Activated naive CD4-positive, alpha-beta T cell treated with anti-CD3 and anti-CD28 coated beads, Interleukin-2, amount 10 ng/mL, durations not matched to agents 7 days and 5 days (primary cell): ENCODE data around the gene WDR90.

Experiments
- CTCF ChIA-PET: fragments of 350-600 bp; sonication (Branson Sonifier 250); formaldehyde crosslinking; loops from one replicate; lab custom pipeline; 2021; ENCODE audit warnings: antibody characterized with exemption; lab: Charles Lee
- DNase-seq: peaks from one replicate; pipeline ENCODE4 v3.0.0-alpha.2; 2020
- H3K27ac Mint-ChIP-seq: one replicate; pipeline ENCODE4 v1.8.0; 2021; ENCODE audit warnings: mild to moderate bottlenecking, moderate library complexity, mixed read lengths
- H3K27me3 Mint-ChIP-seq: one replicate; pipeline ENCODE4 v1.8.0; 2021; ENCODE audit warnings: mild to moderate bottlenecking, mixed read lengths
- H3K36me3 Mint-ChIP-seq: one replicate; pipeline ENCODE4 v1.8.0; 2021; ENCODE audit warnings: mixed read lengths
- H3K4me1 Mint-ChIP-seq: one replicate; pipeline ENCODE4 v1.8.0; 2021; ENCODE audit warnings: mixed read lengths
- H3K4me3 Mint-ChIP-seq: one replicate; pipeline ENCODE4 v1.8.0; 2021; ENCODE audit warnings: mild to moderate bottlenecking, moderate library complexity, mixed read lengths
- H3K9me3 Mint-ChIP-seq: one replicate; pipeline ENCODE4 v1.8.0; 2021; ENCODE audit warnings: mixed read lengths

WDR90 gene

GRCh38 chr16:620700-621525 lies 28.3 kb upstream of the WDR90 start:
- H3K27ac Mint-ChIP-seq = no peak overlapping the region
- DNase-seq = no peak
- H3K27me3 Mint-ChIP-seq = no peaks in the 10 kb centered on the region
- no peak overlapping the region for H3K4me3 Mint-ChIP-seq
- no peaks in the 10 kb centered on the region for H3K36me3 Mint-ChIP-seq
- no peaks in the 10 kb centered on the region for H3K9me3 Mint-ChIP-seq
- H3K4me1 Mint-ChIP-seq = no peaks in the 10 kb centered on the region
- CTCF ChIA-PET = no interaction called here

- H3K27ac Mint-ChIP-seq = no peak overlapping the region
- CTCF ChIA-PET = no interaction called here
- H3K9me3 Mint-ChIP-seq = no peaks in the 10 kb centered on the region
Observed at GRCh38 chr16:621526-622105, 27.5 kb upstream of the WDR90 start.

GRCh38 chr16:622920-623280 lies 26.3 kb upstream of the WDR90 start:
- H3K4me3 Mint-ChIP-seq = no peak overlapping the region
- H3K36me3 Mint-ChIP-seq = no peaks in the 10 kb centered on the region

More at GRCh38 chr16:621526-622105, 27.5 kb upstream of the WDR90 start:
- Mint-ChIP-seq H3K4me1 (no peaks in the 10 kb centered on the region), H3K36me3 (no peaks in the 10 kb centered on the region), H3K4me3 (no peak overlapping the region), H3K27me3 (no peaks in the 10 kb centered on the region)
- no peak for DNase-seq

GRCh38 chr16:624526-625070 lies 24.6 kb upstream of the WDR90 start:
- peaks cover 3% of the 10 kb centered on the region for H3K36me3 Mint-ChIP-seq
- H3K4me3 Mint-ChIP-seq = no peak overlapping the region
- H3K27ac Mint-ChIP-seq = peak overlapping the region; percentile 50
- CTCF ChIA-PET = interaction anchor here (1.2 kb wide), 1 partner anchor 24 kb away, joined by 3 read pairs; no protein-coding TSS in a partner anchor
- H3K9me3 Mint-ChIP-seq = no peaks in the 10 kb centered on the region
- no peak for DNase-seq
- H3K4me1 Mint-ChIP-seq = no peaks in the 10 kb centered on the region
- no peaks in the 10 kb centered on the region for H3K27me3 Mint-ChIP-seq

More at GRCh38 chr16:622920-623280, 26.3 kb upstream of the WDR90 start:
- H3K27me3 Mint-ChIP-seq = no peaks in the 10 kb centered on the region
- no peak for DNase-seq
- no peak overlapping the region for H3K27ac Mint-ChIP-seq
- CTCF ChIA-PET = no interaction called here
- no peaks in the 10 kb centered on the region for H3K9me3 Mint-ChIP-seq
- no peaks in the 10 kb centered on the region for H3K4me1 Mint-ChIP-seq

GRCh38 chr16:625117-625976 lies 23.8 kb upstream of the WDR90 start:
- H3K4me1 Mint-ChIP-seq = no peaks in the 10 kb centered on the region
- H3K4me3 Mint-ChIP-seq = no peak overlapping the region
- peak overlapping the region; percentile 19 for H3K27ac Mint-ChIP-seq
- CTCF ChIA-PET = interaction anchor here (1.2 kb wide), 1 partner anchor 25 kb away, joined by 3 read pairs; no protein-coding TSS in a partner anchor
- H3K36me3 Mint-ChIP-seq = peaks cover 3% of the 10 kb centered on the region
- no peak for DNase-seq
- no peaks in the 10 kb centered on the region for H3K9me3 Mint-ChIP-seq
- H3K27me3 Mint-ChIP-seq = no peaks in the 10 kb centered on the region

GRCh38 chr16:625977-626765 lies 23.0 kb upstream of the WDR90 start:
- H3K4me1 Mint-ChIP-seq = no peaks in the 10 kb centered on the region
- no peak for DNase-seq
- H3K9me3 Mint-ChIP-seq = no peaks in the 10 kb centered on the region
- H3K27ac Mint-ChIP-seq = no peak overlapping the region
- no peak overlapping the region for H3K4me3 Mint-ChIP-seq
- CTCF ChIA-PET = no interaction called here
- peaks cover 3% of the 10 kb centered on the region for H3K36me3 Mint-ChIP-seq
- H3K27me3 Mint-ChIP-seq = no peaks in the 10 kb centered on the region

GRCh38 chr16:626787-627453 lies 22.2 kb upstream of the WDR90 start:
- H3K27me3 Mint-ChIP-seq = peaks cover 3% of the 10 kb centered on the region
- H3K27ac Mint-ChIP-seq = no peak overlapping the region
- CTCF ChIA-PET = no interaction called here
- H3K4me1 Mint-ChIP-seq = no peaks in the 10 kb centered on the region
- H3K9me3 Mint-ChIP-seq = no peaks in the 10 kb centered on the region
- no peak overlapping the region for H3K4me3 Mint-ChIP-seq
- H3K36me3 Mint-ChIP-seq = peaks cover 3% of the 10 kb centered on the region
- DNase-seq = no peak

GRCh38 chr16:627454-628239 lies 21.5 kb upstream of the WDR90 start:
- CTCF ChIA-PET = no interaction called here
- no peak overlapping the region for H3K27ac Mint-ChIP-seq

GRCh38 chr16:628321-629061 lies 20.7 kb upstream of the WDR90 start:
- no peak overlapping the region for H3K27ac Mint-ChIP-seq
- peaks cover 3% of the 10 kb centered on the region for H3K36me3 Mint-ChIP-seq
- H3K4me3 Mint-ChIP-seq = no peak overlapping the region
- CTCF ChIA-PET = no interaction called here
- no peaks in the 10 kb centered on the region for H3K4me1 Mint-ChIP-seq
- no peak for DNase-seq
- H3K27me3 Mint-ChIP-seq = peaks cover 3% of the 10 kb centered on the region
- H3K9me3 Mint-ChIP-seq = no peaks in the 10 kb centered on the region

More at GRCh38 chr16:627454-628239, 21.5 kb upstream of the WDR90 start:
- Mint-ChIP-seq H3K36me3 (peaks cover 3% of the 10 kb centered on the region), H3K27me3 (peaks cover 3% of the 10 kb centered on the region), H3K4me3 (no peak overlapping the region), H3K9me3 (no peaks in the 10 kb centered on the region), H3K4me1 (no peaks in the 10 kb centered on the region)
- DNase-seq = no peak

- Mint-ChIP-seq H3K27me3 (peaks cover 3% of the 10 kb centered on the region), H3K4me1 (peaks cover 3% of the 10 kb centered on the region), H3K9me3 (no peaks in the 10 kb centered on the region), H3K4me3 (no peak overlapping the region), H3K27ac (no peak overlapping the region), H3K36me3 (peaks cover 3% of the 10 kb centered on the region)
- no peak for DNase-seq
- CTCF ChIA-PET = no interaction called here
Observed at GRCh38 chr16:629185-629832, 19.9 kb upstream of the WDR90 start.

- Mint-ChIP-seq H3K27me3 (peaks cover 3% of the 10 kb centered on the region), H3K27ac (no peak overlapping the region), H3K4me3 (no peak overlapping the region), H3K4me1 (peaks cover 6% of the 10 kb centered on the region), H3K36me3 (peaks cover 3% of the 10 kb centered on the region), H3K9me3 (no peaks in the 10 kb centered on the region)
- CTCF ChIA-PET = no interaction called here
- no peak for DNase-seq
Observed at GRCh38 chr16:629833-630248, 19.3 kb upstream of the WDR90 start.
